ENCODE results near the gene MDK.
"Not testable (repeated sequence)": the region's sequence is repeated elsewhere in the genome, so short reads cannot be mapped to it uniquely, and the experiment has no call there.

MDK gene

GRCh38 chr11:46369458-46370152 is 11.9 kb upstream of the MDK start:
- DNase-seq = peak in 3 of 4 experiments; percentile 35 to 39 (median 37)

GRCh38 chr11:46370253-46370652 is 11.2 kb upstream of the MDK start:
- no peak for DNase-seq

DNA sequence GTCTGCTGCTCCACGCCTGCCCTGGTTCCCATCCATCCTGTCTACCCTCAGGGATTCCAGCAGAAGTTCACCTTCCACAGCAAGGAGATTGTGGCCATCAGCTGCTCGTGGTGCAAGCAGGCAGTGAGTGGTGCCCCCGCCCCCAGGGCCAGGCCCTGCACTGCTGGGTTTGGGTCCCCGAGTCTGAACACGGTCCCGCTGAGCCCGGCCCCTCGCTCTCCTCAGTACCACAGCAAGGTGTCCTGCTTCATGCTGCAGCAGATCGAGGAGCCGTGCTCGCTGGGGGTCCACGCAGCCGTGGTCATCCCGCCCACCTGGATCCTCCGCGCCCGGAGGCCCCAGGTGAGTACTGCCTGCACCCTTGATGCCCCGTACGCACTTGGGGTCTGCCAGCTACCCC is 10.2 kb upstream of the MDK start:
- not testable (repeated sequence) for DNase-seq

- no peak for DNase-seq
Observed at GRCh38 chr11:46372086-46372485, 9.4 kb upstream of the MDK start.

GRCh38 chr11:46372501-46372900 is 9.0 kb upstream of the MDK start:
- not testable (repeated sequence) for DNase-seq

GRCh38 chr11:46373787-46374740 is 7.4 kb upstream of the MDK start:
- no peak for DNase-seq

DNA sequence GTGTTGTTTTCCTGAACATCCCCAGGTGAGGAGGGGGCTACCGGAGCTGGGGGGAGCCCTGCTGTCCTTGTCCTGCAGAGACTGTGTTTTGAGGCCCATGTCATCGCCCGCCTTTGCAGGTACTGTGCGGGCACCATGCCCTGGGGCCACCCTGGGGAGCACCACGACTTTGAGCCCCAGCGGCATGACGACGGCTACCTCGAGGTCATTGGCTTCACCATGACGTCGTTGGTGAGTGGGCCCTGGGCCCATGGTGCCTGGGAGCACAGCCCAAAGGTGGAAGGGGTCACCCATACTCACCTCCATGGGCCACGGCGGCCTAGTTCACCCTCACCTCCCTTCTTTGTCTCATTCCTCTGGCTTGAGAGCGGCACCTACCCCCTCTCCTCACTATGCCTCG is 6.7 kb upstream of the MDK start:
- DNase-seq = no peak

DNA sequence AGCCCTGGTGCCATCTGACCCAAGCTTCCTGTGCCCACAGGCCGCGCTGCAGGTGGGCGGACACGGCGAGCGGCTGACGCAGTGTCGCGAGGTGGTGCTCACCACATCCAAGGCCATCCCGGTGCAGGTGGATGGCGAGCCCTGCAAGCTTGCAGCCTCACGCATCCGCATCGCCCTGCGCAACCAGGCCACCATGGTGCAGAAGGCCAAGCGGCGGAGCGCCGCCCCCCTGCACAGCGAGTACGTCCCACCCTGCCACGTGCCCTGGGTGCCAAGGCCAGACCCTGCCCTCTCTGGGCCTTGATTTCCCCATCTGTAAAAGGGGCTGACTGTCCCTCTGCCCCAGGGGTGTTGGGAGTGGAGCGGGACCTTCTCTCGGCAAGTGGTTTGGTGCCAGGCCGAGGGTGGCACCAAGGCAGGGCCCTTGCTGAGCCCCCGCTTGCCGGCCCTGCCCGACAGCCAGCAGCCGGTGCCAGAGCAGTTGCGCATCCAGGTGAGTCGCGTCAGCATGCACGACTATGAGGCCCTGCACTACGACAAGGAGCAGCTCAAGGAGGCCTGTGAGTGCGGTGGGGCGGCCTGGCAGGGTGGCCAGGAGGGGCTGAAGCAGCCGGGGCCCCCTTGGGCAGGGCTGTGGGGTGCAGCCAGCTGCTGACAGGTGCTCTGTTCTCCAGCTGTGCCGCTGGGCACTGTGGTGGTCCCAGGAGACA is 5.9 kb upstream of the MDK start:
- DNase-seq = no peak

DNA sequence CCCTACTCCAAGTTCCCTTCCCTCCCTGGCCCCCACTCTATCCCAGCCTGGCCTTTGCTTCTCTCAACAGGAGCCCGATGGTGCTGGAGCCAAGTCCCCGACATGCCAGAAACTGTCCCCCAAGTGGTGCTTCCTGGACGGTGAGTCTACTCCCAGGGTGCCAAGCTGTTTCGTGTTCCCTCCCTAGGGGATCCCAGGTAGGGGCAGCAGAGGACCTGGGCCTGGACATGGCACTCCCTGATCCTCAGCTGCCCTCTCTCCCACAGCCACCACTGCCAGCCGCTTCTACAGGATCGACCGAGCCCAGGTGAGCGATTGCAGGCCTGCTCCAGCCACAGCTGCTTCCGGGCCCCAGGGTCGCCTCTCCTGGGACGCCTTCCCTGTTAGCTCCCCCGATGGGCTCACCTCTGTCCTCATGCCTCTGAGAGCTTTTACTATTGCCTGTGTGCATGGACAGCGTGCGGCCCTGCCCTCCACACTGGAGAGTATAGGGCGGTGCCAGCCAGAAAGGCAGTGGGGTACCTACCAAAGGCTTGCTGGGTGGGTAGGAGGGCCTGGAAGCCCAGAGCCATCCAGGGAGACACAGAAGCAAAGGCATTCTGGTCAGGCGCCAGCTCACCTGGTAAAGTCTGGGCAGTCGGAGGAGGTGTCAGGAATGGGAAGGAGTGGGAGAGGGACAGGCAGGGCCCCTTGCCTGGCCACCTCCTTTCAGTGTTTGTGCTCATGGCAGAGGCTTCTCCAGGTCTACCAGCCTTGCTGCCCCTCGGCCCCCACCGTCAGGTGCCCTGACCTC is 5.0 kb upstream of the MDK start:
- DNase-seq = no peak

GRCh38 chr11:46377290-46377689 is 4.2 kb upstream of the MDK start:
- DNase-seq = no peak

DNA sequence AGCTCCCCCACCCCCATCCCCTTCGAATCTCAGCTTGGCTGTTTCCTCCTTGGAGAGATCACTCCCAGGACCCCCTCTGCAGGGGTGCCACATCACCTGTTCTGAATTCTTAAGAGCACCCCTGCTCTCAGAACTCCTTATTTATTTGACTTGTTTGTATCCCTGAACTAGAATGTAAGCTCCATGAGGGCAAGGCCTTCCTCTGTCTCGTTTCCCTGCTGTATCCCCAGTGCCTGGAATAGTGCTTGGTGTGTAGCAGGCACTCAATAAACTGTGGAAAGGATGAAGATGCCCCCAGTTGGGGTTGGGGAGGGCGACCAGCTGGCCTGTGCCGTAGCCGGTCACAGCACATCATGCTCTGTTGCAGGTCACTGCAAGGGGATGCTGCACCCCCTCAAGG is 3.6 kb upstream of the MDK start:
- no peak for DNase-seq

DNA sequence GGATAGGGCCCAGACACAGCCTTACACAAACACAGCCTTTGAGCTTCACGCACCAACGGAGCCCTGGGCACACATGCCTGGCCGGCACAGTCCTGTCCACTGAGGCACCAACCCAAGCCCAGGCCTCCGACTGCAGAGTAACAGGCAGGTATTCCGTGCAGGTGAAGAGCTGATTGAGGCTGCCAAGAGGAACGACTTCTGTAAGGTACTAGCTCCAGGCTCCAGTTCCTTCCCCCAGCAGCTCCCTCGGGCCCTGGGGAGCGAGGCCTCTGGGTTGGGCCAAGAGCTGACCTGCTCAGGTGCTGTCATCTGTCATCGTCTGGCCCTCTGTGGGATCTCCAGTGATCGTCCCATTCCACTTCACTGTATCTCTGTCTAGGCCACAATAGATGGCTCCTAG is 3.2 kb upstream of the MDK start:
- DNase-seq = no peak

- no peak for DNase-seq
Observed at GRCh38 chr11:46378811-46379481, 2.5 kb upstream of the MDK start.

DNA sequence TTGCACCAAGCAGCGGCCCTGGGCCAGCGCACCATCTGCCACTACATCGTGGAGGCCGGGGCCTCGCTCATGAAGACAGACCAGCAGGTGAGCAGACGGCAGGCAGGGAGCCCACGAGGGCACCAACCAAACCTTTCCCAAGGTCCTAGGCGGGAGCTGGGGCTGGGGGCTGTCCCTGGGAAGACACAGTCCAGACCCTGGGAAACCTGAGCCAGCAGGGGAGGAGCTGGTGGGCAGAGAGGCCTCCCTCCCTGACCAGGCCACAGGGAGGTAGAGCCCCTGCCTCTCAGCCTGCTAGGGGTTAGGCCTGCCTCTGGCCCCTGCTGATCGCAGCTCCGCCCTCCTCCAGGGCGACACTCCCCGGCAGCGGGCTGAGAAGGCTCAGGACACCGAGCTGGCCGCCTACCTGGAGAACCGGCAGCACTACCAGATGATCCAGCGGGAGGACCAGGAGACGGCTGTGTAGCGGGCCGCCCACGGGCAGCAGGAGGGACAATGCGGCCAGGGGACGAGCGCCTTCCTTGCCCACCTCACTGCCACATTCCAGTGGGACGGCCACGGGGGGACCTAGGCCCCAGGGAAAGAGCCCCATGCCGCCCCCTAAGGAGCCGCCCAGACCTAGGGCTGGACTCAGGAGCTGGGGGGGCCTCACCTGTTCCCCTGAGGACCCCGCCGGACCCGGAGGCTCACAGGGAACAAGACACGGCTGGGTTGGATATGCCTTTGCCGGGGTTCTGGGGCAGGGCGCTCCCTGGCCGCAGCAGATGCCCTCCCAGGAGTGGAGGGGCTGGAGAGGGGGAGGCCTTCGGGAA is 1.8 kb upstream of the MDK start:
- DNase-seq = not testable (repeated sequence)

- DNase-seq = peak in 3 of 4 experiments; percentile 26 to 31 (median 29)
Observed at GRCh38 chr11:46380340-46381047, 975 bp upstream of the MDK start.

DNA sequence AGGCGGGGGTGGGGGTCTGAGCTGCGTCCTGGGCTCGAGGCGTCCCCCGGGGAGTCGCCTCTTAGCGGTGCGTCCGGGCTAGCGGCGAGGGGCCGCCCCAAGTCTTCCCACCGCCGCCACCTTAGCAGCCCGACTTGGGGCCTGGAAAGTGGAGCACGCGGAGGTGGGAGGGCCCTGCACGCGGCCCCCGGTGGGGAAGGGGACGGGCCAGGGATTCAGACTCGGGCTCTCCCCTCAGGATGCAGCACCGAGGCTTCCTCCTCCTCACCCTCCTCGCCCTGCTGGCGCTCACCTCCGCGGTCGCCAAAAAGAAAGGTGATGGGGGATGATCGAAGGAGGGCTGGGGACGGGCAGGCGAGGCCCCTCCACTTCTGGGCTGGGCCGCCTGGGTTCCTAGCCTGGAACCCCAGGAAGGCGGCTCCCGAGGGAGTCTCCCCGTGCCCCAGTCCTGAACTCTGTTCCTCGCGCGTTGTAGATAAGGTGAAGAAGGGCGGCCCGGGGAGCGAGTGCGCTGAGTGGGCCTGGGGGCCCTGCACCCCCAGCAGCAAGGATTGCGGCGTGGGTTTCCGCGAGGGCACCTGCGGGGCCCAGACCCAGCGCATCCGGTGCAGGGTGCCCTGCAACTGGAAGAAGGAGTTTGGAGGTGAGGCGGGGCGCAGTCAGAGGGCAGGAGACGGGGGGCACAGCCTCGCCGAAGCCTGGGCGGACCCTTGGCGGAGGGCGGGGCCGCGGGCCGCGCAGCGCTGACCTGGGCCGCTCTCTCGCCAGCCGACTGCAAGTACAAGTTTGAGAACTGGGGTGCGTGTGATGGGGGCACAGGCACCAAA is 563 bp downstream of the MDK start:
- DNase-seq = no peak

DNA sequence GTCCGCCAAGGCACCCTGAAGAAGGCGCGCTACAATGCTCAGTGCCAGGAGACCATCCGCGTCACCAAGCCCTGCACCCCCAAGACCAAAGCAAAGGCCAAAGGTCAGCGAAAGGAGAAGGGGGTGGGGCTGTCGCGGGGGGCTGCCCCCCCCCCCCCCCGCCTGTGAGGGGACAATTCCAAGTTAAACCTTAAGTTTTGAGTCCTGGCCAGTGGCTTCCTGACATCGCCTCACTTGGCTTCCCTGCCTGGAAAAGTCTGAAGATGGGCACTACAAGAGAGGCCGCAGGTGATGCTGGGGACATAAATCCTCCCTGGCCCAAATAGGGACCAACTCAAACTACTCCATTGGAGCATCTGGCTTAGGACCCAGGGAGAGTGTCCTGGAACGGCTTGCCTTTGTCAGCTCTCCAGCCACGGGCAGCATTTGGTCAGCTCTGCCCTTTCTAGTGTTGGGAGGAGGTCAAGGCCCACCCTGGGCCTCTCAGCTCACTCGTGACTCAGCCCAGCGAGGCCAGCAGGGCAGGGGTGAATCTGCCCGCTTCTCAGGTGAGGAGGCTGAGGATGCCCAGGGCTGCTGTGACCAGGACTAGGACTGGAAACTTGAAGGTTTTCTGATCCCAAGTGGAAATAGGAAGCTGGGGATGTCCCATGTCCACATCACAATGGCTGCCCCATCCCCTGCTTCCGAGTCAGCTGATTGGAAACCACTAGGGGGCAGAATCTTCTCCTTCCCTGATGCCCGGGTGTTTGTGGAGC is 1.4 kb downstream of the MDK start:
- DNase-seq = no peak

- no peak for DNase-seq
Observed at GRCh38 chr11:46383404-46383758, 1.9 kb downstream of the MDK start.

All from activated CD4-positive, CD25-positive, alpha-beta regulatory T cell (primary cell).